Activated CD4-positive, alpha-beta T cell treated with anti-CD3 and anti-CD28 coated beads, Interleukin-2, amount 10 ng/mL, durations not matched to agents 24 days and 14 days (primary cell): ENCODE measurements around the gene COL6A1. TPM values are rescaled to one million over a fixed set of nuclear protein-coding genes. Genes with fewer than 3 reads are reported as not detected.
A peak's percentile ranks its signal among the peaks of the same experiment; 100 is the strongest.

ENCODE experiments used
- DNase-seq: peaks from one replicate; pipeline ENCODE4 v3.0.0; 2022
- H3K27ac Mint-ChIP-seq: one replicate; pipeline ENCODE4 v1.8.0; 2022; ENCODE audit warnings: mild to moderate bottlenecking, mixed read lengths
- H3K27me3 Mint-ChIP-seq: one replicate; pipeline ENCODE4 v1.8.0; 2022; ENCODE audit warnings: mixed read lengths
- H3K36me3 Mint-ChIP-seq: one replicate; pipeline ENCODE4 v1.8.0; 2022; ENCODE audit warnings: low read depth, mild to moderate bottlenecking, mixed read lengths
- H3K4me1 Mint-ChIP-seq: one replicate; pipeline ENCODE4 v1.8.0; 2021; ENCODE audit warnings: mixed read lengths
- H3K4me3 Mint-ChIP-seq: one replicate; pipeline ENCODE4 v1.8.0; 2022; ENCODE audit warnings: mild to moderate bottlenecking, moderate library complexity, mixed read lengths
- H3K9me3 Mint-ChIP-seq: one replicate; pipeline ENCODE4 v1.8.0; 2021; ENCODE audit warnings: mixed read lengths
- intact Hi-C: fragments of 100-400 bp; cut with micrococcal nuclease; formaldehyde crosslinking; loops from one replicate; pipeline ENCODE4 v1.15.1; 2023
- total RNA-seq: library from RNA; stranded (reverse); gene quantifications from 2 replicates; pipeline ENCODE4 v1.2.3, GENCODE V29; 2022

COL6A1 gene
- total RNA-seq, 1 donor from 2014 or later: 0.40 TPM

DNA sequence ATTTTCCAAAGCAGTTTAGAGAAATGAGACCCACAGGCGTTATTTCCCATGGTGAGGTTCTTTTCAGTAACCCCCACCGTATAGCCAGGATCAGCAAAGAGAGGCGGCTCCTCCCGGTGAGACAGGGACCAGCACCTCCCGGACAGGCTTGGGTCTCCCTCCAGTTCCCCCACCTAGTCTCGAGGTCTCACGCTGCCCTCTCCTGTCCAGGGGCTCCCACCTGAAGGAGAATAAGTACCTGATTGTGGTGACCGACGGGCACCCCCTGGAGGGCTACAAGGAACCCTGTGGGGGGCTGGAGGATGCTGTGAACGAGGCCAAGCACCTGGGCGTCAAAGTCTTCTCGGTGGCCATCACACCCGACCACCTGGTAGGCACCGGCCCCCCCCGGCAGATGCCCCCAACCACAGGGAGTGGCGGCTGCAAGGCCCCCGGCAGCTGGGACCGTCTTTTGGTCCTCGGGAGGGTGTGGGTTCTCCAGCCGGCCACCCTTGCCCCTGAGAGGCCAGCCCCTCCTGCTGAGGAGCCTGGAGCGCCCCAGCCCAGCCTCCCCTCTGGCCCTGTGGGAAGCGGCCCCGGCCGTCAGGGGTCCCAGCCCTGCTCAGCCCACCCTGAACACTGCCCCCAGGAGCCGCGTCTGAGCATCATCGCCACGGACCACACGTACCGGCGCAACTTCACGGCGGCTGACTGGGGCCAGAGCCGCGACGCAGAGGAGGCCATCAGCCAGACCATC lies 4.9 kb downstream of the COL6A1 start:
- DNase-seq: no peak
- Mint-ChIP-seq H3K27ac (no peak overlapping the region), H3K9me3 (no peaks in the 10 kb centered on the region), H3K4me3 (no peak overlapping the region), H3K36me3 (no peaks in the 10 kb centered on the region), H3K4me1 (peaks cover 1% of the 10 kb centered on the region), H3K27me3 (peaks cover 13% of the 10 kb centered on the region)
- intact Hi-C loops: no loop called here

DNA sequence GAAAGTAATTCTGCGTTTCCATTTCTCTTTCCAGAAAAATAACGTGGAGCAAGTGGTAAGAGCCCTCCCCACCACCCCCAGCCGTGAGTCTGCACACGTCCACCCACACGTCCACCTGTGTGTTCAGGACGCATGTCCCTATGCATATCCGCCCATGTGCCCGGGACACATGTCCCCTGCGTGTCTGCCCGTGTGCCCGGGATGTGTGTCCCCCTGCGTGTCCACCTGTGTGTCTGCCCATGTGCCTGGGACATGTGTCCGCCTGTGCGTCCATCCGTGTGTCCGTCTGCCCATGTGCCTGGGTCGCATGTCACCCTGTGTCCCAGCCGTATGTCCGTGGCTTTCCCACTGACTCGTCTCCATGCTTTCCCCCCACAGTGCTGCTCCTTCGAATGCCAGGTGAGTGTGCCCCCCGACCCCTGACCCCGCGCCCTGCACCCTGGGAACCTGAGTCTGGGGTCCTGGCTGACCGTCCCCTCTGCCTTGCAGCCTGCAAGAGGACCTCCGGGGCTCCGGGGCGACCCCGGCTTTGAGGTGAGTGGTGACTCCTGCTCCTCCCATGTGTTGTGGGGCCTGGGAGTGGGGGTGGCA lies 5.6 kb downstream of the COL6A1 start:
- Mint-ChIP-seq H3K27me3 (peaks cover 12% of the 10 kb centered on the region), H3K4me1 (peaks cover under 1% of the 10 kb centered on the region), H3K36me3 (no peaks in the 10 kb centered on the region), H3K9me3 (no peaks in the 10 kb centered on the region), H3K27ac (no peak overlapping the region), H3K4me3 (no peak overlapping the region)
- no peak for DNase-seq
- intact Hi-C loops: no loop called here

DNA sequence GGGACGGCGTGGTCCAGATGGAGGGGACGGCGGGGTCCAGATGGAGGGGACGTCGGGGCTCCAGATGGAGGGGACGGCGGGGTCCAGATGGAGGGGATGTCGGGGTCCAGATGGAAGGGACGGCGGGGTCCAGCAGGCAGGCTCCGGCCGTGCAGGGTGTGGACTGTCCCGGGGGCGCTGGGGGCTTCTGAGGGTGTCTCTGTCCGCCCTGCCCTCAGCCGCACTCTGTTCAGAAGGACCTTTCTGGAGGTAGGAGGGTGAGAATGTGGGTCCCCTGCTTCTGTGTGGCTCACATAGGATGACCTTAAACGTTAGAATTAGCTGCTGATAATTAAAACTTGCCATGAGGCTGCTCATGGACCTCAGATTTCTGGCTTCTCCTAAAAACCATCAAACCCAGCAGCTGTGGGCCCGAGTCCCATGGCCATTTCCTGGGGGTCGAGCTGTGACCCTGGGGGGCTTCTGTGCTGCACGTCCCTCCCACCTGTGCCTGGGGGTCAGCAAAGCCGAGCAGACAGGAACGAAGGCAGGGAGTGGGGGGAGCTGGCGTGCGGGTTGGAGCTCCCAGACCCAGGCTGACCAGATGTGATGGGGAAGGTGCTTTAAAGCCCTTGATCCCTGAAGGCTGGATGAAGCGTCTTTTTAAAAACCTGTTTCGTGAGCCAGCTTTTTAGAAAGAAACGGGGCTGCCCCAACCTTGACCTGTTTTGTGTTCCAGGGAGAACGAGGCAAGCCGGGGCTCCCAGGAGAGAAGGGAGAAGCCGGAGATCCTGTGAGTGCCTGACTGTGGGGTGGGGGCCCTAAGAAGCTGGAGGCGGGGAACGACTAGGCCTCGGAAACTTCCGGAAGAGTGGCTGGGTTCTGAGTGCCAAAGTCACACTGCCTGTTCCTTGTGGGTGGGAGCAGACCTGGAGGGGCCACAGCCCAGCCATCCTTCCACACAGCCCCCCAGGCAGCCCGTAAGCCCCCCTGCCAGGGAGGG lies 7.1 kb downstream of the COL6A1 start:
- H3K9me3 Mint-ChIP-seq: no peaks in the 10 kb centered on the region
- no peaks in the 10 kb centered on the region for H3K36me3 Mint-ChIP-seq
- intact Hi-C loops: no loop called here
- no peak overlapping the region for H3K27ac Mint-ChIP-seq
- H3K4me1 Mint-ChIP-seq: no peaks in the 10 kb centered on the region
- H3K4me3 Mint-ChIP-seq: no peak overlapping the region
- H3K27me3 Mint-ChIP-seq: peaks cover 6% of the 10 kb centered on the region
- DNase-seq: no peak

GRCh38 chr21:45989355-45990048 lies 7.9 kb downstream of the COL6A1 start:
- Mint-ChIP-seq H3K36me3 (no peaks in the 10 kb centered on the region), H3K27ac (no peak overlapping the region), H3K9me3 (no peaks in the 10 kb centered on the region), H3K4me3 (no peak overlapping the region), H3K4me1 (no peaks in the 10 kb centered on the region), H3K27me3 (peaks cover 5% of the 10 kb centered on the region)
- DNase-seq: no peak
- intact Hi-C loops: no loop called here

DNA sequence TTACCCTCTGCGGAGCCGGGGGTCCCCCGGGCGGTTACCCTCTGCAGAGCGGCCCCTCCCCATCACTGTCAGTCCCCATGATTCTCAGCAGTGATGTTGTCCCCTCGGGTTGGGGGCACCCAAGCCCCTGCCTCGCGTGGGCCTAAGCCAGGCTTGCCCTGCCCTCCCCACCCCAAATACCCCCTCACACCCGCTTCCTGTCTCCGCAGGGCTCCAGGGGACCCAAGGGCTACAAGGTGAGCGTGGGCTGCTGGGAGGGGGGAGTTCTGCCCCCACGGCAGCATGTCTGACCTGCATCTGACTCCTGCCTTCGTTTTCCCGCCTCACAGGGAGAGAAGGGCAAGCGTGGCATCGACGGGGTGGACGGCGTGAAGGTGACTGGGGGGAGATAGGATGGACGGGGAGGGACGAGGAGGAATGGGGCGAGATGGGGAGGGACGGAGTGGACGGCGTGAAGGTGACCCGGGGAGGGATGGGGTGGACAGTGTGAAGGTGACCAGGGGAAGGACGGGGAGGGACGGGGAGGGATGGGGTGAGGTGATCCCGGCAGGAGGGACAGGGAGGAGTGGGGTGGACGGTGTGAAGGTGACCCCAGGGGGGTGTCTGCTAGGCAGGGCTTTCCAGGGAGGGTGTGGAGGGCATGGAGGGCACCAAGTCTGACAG lies 8.6 kb downstream of the COL6A1 start:
- no peak overlapping the region for H3K4me3 Mint-ChIP-seq
- no peaks in the 10 kb centered on the region for H3K36me3 Mint-ChIP-seq
- peak; percentile 34 for DNase-seq
- H3K27ac Mint-ChIP-seq: no peak overlapping the region
- H3K9me3 Mint-ChIP-seq: no peaks in the 10 kb centered on the region
- intact Hi-C loops: no loop called here
- no peaks in the 10 kb centered on the region for H3K4me1 Mint-ChIP-seq
- no peaks in the 10 kb centered on the region for H3K27me3 Mint-ChIP-seq

DNA sequence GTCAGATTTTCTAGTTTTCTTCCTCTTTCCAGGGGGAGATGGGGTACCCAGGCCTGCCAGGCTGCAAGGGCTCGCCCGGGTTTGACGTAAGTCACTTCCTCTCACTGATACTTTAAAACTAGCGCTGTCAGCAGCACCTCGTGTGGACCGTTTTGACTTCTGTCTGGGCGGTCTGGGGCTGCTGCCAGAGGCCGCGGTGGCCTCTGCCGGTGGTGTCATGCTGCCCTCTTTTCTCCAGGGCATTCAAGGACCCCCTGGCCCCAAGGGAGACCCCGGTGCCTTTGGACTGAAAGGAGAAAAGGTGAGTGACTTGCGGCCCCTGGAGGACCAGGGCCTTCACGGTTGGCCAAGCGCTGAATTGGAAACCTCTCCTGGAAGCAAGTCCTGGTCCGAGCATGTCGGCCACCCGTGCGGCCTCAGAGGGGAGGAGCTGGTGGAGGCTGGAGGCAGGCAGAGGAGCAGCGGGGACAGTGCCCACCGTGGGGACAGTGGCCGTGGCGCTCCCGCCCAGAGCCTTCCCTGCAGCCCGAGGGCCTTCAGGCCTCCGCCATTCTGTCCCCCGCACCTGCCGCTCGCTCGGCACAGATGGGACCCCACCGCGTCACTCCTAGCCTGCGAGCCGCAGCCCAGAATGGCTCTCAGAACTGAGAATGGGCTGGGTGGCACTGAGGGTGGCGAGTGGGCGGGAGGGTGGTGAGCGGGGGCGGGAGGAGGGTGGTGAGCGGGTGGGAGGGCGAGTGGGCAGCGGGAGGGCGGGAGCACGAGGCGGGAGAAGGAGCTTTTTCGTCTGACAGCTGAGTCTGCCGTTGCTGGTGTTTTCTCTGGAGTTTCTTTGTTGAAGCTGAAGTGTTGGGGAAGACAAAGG lies 9.4 kb downstream of the COL6A1 start:
- Mint-ChIP-seq H3K4me1 (no peaks in the 10 kb centered on the region), H3K27ac (no peak overlapping the region), H3K9me3 (no peaks in the 10 kb centered on the region), H3K27me3 (no peaks in the 10 kb centered on the region), H3K36me3 (no peaks in the 10 kb centered on the region), H3K4me3 (no peak overlapping the region)
- intact Hi-C loops: no loop called here
- peak; percentile 48 for DNase-seq

DNA sequence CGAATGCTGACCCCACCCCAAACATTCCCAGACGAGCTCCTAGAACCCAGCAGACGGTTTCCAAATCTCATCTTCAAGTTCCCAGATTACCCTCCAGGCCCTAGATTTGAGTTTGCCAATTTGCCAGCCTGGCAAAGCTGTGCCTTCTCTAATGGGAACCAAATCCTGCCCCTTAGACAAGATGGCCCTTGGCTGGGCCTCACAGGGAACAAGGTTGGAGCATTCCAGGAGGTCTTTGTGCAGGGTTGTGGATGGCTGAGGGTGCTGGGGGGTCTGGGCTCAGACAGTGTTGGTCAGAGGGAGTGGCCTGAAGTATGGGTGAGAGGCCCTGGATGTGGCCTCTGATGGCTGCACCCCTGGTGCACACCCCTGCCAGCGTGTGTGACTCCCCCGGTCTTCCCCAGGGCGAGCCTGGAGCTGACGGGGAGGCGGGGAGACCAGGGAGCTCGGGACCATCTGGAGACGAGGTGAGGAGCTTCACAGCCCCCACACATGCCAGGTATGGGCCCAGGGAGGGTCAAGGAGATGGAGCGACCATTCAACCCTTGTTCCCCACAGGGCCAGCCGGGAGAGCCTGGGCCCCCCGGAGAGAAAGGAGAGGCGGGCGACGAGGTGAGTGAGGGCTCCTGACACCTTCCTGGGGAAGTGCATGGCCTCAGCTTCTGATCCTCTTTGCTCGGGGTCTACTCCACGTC lies 10.2 kb downstream of the COL6A1 start:
- intact Hi-C loops: no loop called here

DNA sequence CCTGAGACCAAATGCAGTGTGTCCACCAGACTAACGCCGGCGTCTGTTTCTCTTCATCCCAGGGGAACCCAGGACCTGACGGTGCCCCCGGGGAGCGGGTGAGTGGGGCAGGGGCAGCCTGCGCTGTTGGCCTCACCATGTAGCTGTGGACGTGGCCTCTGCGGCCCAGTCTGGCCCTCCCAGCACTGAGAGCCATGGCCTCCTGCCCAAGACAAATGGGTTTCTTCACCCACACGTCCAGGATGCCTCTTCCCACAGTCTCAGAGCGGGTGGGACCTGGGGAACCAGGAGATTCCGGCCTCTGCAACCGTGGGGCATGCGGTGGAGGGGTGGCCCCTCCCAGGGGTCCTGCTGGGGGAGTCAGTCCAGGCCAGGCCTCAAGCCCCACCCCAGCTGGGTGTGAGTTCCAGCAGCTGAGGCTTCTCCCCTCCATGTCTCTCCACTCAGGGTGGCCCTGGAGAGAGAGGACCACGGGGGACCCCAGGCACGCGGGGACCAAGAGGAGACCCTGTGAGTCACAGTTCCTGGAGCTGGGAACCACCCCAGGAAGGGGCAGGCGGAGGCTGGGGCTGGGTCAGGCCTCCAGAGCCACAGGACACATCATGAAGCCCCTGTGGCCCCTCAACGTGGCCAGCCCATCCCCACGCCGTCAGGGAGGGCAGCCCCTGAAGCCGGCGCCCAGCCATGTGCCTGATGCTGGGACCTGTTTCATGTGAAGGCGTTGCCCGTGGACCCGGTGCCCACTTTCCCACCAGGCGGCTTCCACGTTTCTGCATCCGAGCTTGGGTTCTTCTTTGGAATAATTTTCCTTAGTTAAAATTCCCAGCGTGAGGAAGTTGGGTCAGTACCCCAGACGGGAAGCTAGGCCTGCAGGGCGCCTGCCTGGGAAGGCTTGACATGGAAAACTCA lies 11.0 kb downstream of the COL6A1 start:
- Mint-ChIP-seq H3K4me3 (no peak overlapping the region), H3K27me3 (no peaks in the 10 kb centered on the region), H3K4me1 (no peaks in the 10 kb centered on the region), H3K9me3 (no peaks in the 10 kb centered on the region), H3K36me3 (no peaks in the 10 kb centered on the region), H3K27ac (no peak overlapping the region)
- DNase-seq: peak; percentile 51
- intact Hi-C loops: no loop called here

More for the DNA sequence above, 10.2 kb downstream of the COL6A1 start:
- no peaks in the 10 kb centered on the region for H3K4me1 Mint-ChIP-seq
- H3K9me3 Mint-ChIP-seq: no peaks in the 10 kb centered on the region
- no peaks in the 10 kb centered on the region for H3K36me3 Mint-ChIP-seq
- no peaks in the 10 kb centered on the region for H3K27me3 Mint-ChIP-seq
- DNase-seq: peak; percentile 49
- H3K4me3 Mint-ChIP-seq: no peak overlapping the region
- no peak overlapping the region for H3K27ac Mint-ChIP-seq

DNA sequence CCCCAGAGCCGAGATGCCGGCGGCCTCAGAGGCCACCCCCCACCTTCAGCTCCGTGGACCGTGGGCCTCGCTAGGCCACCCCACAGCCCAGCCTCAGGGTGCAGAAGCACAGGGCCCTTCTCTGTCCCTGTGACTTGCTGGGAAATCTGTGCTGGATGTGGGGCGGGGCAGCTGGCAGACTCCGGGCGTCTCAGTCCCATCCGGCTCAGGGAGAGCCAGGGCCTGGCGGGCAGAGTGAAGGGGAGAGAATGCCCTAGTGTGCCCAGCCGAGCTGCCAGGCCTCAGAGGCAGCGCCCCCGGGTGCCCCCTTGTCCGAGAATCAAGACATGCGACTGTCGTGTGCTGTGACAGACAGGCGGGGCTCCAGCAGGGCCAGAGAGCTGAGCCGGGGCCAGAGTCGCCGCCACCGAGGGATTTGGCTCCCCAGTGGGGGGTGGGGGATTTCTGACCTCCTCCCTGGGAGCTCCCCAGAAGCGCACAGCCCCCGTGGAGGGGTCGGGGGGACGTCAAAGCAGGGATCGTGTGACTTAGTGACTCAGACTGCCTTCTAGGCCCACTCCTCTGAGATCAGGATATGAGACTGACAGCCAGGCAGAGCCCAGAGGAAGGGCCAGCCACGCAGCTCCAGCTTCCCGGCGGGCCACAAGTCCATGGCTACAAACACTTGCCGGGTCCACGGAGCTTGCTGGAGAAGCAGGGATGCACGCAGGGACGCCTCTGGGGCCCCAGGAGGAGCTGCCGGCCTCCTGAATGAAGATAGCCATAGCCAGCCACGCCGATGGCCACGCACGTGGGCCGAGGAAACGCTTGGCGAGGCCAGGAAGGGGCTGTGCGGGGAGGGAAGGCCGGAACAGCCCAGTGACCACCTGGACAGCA lies 11.9 kb downstream of the COL6A1 start:
- Mint-ChIP-seq H3K4me3 (no peak overlapping the region), H3K27me3 (no peaks in the 10 kb centered on the region), H3K36me3 (no peaks in the 10 kb centered on the region), H3K9me3 (no peaks in the 10 kb centered on the region), H3K4me1 (no peaks in the 10 kb centered on the region), H3K27ac (no peak overlapping the region)
- intact Hi-C loops: no loop called here
- DNase-seq: peak; percentile 50

DNA sequence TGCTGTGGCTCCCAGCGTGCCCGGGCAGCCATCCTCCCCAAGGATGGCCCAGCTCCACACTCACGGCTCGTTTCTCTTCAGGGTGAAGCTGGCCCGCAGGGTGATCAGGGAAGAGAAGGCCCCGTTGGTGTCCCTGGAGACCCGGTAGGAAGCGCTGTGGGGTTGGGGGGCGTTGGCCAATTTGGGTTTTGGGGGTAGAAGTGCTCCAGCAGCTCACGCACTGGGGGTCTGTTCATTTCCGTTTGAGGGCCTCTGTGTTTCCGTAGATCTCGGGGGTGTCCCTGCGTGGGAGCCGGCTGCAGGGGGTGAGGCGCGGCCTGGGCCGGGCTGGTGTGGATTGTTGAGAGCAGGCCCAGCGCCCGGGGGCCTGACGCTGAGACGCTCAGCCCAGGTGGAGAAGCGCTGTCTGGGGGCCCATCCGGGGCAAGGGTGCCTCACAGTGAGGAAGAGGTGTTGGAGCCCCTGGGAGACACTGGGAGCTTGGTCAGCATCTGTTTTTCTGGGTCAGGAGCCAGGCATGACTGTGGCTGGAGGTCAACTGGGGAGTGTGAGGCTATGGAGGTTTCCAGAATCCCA lies 12.6 kb downstream of the COL6A1 start:
- no peak for DNase-seq
- Mint-ChIP-seq H3K4me3 (no peak overlapping the region), H3K9me3 (no peaks in the 10 kb centered on the region), H3K36me3 (no peaks in the 10 kb centered on the region), H3K27me3 (no peaks in the 10 kb centered on the region), H3K27ac (no peak overlapping the region), H3K4me1 (no peaks in the 10 kb centered on the region)
- intact Hi-C loops: no loop called here
